ENCODE results near the gene ANGPTL4. TPM values are rescaled to one million over a fixed set of nuclear protein-coding genes. Genes with fewer than 3 reads are reported as not detected.
"Not testable (repeated sequence)": the region's sequence is repeated elsewhere in the genome, so short reads cannot be mapped to it uniquely, and the experiment has no call there.

Gene ANGPTL4
- total and polyA plus RNA-seq, 9 of the 15 experiments (the other 6 are each of a cell fraction or from before 2014, with no cell fraction given), result 0.05 to 0.77 (median 0.22) TPM; not detected in 4

GRCh38 chr19:8340341-8341096, 23.4 kb upstream of the ANGPTL4 start (continued):
- TF ChIP-seq TRIM25 (IDR thresholded peaks at IDR 0.05; ENCODE audit: borderline replicate concordance) (no peak), SIX5 (IDR thresholded peaks at IDR 0.05; ENCODE audit: borderline replicate concordance in 1 of 2, insufficient read depth in 1 of 2, low read depth in 1 of 2, low read length in 2 of 2) (no peak), NR2C1 (IDR thresholded peaks at IDR 0.05) (peak; percentile 66; the same call in 1 of the 2 replicates), NR2C1 (tag; IDR thresholded peaks at IDR 0.05) (peak; percentile 41; the same call in 1 of the 2 replicates), JUNB (CRISPR knock-in tag; conservative IDR thresholded peaks at IDR 0.05) (no peak), ZC3H8 (IDR thresholded peaks at IDR 0.05) (no peak), ZNF316 (IDR thresholded peaks at IDR 0.05) (no peak), FOXK1 (CRISPR knock-in tag; IDR thresholded peaks at IDR 0.05; ENCODE audit: borderline replicate concordance) (no peak), ESRRA (IDR thresholded peaks at IDR 0.05; ENCODE audit: borderline replicate concordance, low read depth) (no peak), MED1 (CRISPR knock-in tag; IDR thresholded peaks at IDR 0.05; ENCODE audit: borderline replicate concordance) (no peak), ZNF280B (CRISPR knock-in tag; IDR thresholded peaks at IDR 0.05) (no peak), ID3 (CRISPR knock-in tag; IDR thresholded peaks at IDR 0.05) (no peak), ID3 (tag; IDR thresholded peaks at IDR 0.05) (0 out of 2 replicates have a peak, but pooled peaks have one; percentile 27), EGR1 (conservative IDR thresholded peaks at IDR 0.05) (no peak)
- TF ChIP-seq, protein P1, sequence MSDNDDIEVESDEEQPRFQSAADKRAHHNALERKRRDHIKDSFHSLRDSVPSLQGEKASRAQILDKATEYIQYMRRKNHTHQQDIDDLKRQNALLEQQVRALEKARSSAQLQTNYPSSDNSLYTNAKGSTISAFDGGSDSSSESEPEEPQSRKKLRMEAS (CRISPR knock-in tag; IDR thresholded peaks at IDR 0.05), result no peak
- TF ChIP-seq, protein P2, sequence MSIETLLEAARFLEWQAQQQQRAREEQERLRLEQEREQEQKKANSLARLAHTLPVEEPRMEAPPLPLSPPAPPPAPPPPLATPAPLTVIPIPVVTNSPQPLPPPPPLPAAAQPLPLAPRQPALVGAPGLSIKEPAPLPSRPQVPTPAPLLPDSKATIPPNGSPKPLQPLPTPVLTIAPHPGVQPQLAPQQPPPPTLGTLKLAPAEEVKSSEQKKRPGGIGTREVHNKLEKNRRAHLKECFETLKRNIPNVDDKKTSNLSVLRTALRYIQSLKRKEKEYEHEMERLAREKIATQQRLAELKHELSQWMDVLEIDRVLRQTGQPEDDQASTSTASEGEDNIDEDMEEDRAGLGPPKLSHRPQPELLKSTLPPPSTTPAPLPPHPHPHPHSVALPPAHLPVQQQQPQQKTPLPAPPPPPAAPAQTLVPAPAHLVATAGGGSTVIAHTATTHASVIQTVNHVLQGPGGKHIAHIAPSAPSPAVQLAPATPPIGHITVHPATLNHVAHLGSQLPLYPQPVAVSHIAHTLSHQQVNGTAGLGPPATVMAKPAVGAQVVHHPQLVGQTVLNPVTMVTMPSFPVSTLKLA (conservative IDR thresholded peaks at IDR 0.05), result no peak

GRCh38 chr19:8341504-8341903, 22.5 kb upstream of the ANGPTL4 start:
- FAIRE-seq; BruUV-seq (replicated peaks); H3K4me2 ChIP-seq (ENCODE audit: insufficient read depth, low read length); H3K36me3 ChIP-seq (ENCODE audit: control insufficient read depth, insufficient read depth, low read length); H3K9me1 ChIP-seq (ENCODE audit: control insufficient read depth, insufficient read depth, low read length); H2AFZ ChIP-seq (ENCODE audit: low read depth, low read length); CTCF ChIA-PET (ENCODE audit: low intra/inter-chr PET ratio); intact Hi-C loops (cut with micrococcal nuclease); H3K27ac ChIP-seq (ENCODE audit: extremely low read depth, low read depth, low read length); H3K4me3 ChIP-seq; H3K9me3 ChIP-seq (replicated peaks; ENCODE audit: control insufficient read depth, insufficient read depth, low read depth, low read length); in situ Hi-C loops (cut with MboI); H3K9ac ChIP-seq (ENCODE audit: insufficient read depth in 1 of 2, low read depth in 2 of 2, low read length in 2 of 2); DNase-seq (ENCODE audit: extremely low read depth in 1 of 4, low spot score in 3 of 4); ATAC-seq; H3K79me2 ChIP-seq (ENCODE audit: control insufficient read depth, insufficient read depth, low read length); H3K27me3 ChIP-seq (ENCODE audit: control insufficient read depth in 2 of 2, insufficient read depth in 2 of 2, low read length in 2 of 2); H4K20me1 ChIP-seq (replicated peaks; ENCODE audit: control insufficient read depth, insufficient read depth, low read length): not testable (repeated sequence)
- POLR2A ChIA-PET, result interaction anchor here (0.6 to 2.0 kb wide), 6 partner anchors 14 to 172 kb away, joined by 3 to 14 read pairs (median 4); partner anchors contain the start of gene ZNF414
- peaks cover 0 to 25% of the 10 kb centered on the region in 2 experiments; a peak in 3 of 5 replicates for H3K4me1 ChIP-seq (replicated peaks in 1 of 2; ENCODE audit: control insufficient read depth in 2 of 2, insufficient read depth in 2 of 2, low read length in 2 of 2)
- WGBS (ENCODE audit: insufficient coverage, low coverage, missing lambda C conversion rate), result 82% methylated on average over 4 of the region's 4 CpGs
